ENCODE results near the gene KRTAP6-2. TPM values are rescaled to one million over a fixed set of nuclear protein-coding genes. Genes with fewer than 3 reads are reported as not detected.

The KRTAP6-2 gene
- polyA plus RNA-seq, 4 donors = not detected

DNA sequence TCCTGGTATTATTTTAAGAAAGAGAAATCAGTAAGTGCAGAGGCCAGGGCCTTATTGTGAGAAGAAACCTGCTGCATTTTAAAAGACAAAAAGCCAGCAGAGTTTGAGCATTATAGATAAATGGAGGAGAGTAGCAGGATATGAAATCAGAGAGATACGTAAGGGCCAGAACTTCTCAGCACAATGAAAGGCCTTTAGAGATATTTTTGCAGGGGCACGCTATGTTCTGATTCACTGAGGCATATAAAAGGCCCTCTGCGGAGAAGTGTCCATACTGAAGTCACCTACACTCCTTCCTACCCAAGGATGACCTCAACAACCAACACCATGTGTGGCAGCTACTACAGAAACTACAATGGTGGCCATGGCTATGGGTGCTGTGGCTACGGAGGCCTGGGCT lies 6.6 kb downstream of the KRTAP6-2 start, which contains the start of gene KRTAP6-3:
Gene KRTAP6-3 (plus strand): TSS at position 301 of the 400 bp plus-strand sequence. CDS start 6 bp downstream, at position 307.
- no peaks in the 10 kb centered on the region for H3K4me1 ChIP-seq (ENCODE audit: control insufficient read depth in 3 of 3, insufficient read depth in 2 of 3, low read depth in 1 of 3, low read length in 2 of 3)
- H3K4me3 ChIP-seq (ENCODE audit: low read depth in 1 of 3, low read length in 3 of 3) = no peak within 1 kb of the TSS
- H3K27me3 ChIP-seq (ENCODE audit: control insufficient read depth in 3 of 3, insufficient read depth in 3 of 3, low read length in 3 of 3) = no peaks in the 10 kb centered on the region
- H3K27ac ChIP-seq (ENCODE audit: low read depth in 1 of 3, low read length in 2 of 3) = no peak within 1 kb of the TSS
- DNase-seq = no peak
- H3K9me3 ChIP-seq (ENCODE audit: control insufficient read depth in 2 of 2, insufficient read depth in 1 of 2, low read depth in 1 of 2, low read length in 1 of 2) = peaks cover 0 to 2% of the 10 kb centered on the region in 2 donors
- no peak for FAIRE-seq
- no peaks in the 10 kb centered on the region for H3K36me3 ChIP-seq (ENCODE audit: control insufficient read depth in 3 of 3, insufficient read depth in 2 of 3, low read depth in 1 of 3, low read length in 3 of 3)
- WGBS, 3 donors = 91 to 97% (median 92%) methylated on average over 4 of the region's 4 CpGs

DNA sequence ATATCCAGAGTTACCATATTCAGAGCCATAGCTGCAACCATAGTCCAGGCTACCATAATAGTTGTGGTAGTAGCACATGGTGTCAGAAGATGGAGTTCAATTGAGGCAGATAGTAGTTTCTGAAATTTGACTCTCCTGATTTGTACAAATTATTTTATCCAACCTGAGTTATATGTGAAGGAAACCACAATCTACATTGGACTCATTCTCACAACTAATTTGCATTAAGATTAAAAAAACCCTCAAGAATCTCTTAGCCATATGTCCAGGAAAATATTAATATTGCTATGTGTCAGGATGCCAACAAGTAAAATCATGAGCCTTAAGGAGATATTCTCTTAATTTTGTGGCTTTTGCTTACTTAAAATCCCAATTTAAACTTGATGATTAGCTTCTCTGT lies 8.4 kb downstream of the KRTAP6-2 start, which contains the start of gene KRTAP22-2:
Gene KRTAP22-2 (minus strand): TSS at position 101 of the 400 bp plus-strand sequence.
- DNase-seq (no peak), FAIRE-seq (no peak)
- no peaks in the 10 kb centered on the region for H3K27me3 ChIP-seq (ENCODE audit: control insufficient read depth in 3 of 3, insufficient read depth in 3 of 3, low read length in 3 of 3)
- H3K27ac ChIP-seq (ENCODE audit: low read depth in 1 of 3, low read length in 2 of 3) = no peak within 1 kb of the TSS
- no peaks in the 10 kb centered on the region for H3K4me1 ChIP-seq (ENCODE audit: control insufficient read depth in 3 of 3, insufficient read depth in 2 of 3, low read depth in 1 of 3, low read length in 2 of 3)
- no peaks in the 10 kb centered on the region for H3K36me3 ChIP-seq (ENCODE audit: control insufficient read depth in 3 of 3, insufficient read depth in 2 of 3, low read depth in 1 of 3, low read length in 3 of 3)
- no peak within 1 kb of the TSS for H3K4me3 ChIP-seq (ENCODE audit: low read depth in 1 of 3, low read length in 3 of 3)
- peaks cover 0 to 2% of the 10 kb centered on the region in 2 donors for H3K9me3 ChIP-seq (ENCODE audit: control insufficient read depth in 2 of 2, insufficient read depth in 1 of 2, low read depth in 1 of 2, low read length in 1 of 2)

DNA sequence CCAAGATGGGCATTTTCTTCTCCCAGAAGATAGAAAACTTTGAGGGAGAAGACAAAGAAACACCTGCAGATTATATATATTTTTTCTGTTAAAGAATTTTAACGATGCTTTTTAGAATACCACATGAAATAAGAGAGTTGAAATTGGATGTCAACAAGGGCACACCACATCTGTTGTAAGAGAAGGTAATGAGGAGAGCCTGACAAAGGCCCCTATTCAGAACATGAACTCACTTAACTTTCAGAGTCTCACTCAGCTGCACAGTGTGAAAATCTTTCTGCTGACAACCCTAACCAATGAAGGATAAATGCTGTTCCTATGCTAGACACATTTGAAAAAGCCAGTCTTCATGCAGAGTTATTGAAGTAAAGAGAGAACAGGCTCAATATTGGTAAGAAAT lies 15.8 kb downstream of the KRTAP6-2 start:
- Histone ChIP-seq H3K4me3 (ENCODE audit: low read depth in 1 of 3, low read length in 3 of 3) (no peak overlapping the region), H3K27me3 (ENCODE audit: control insufficient read depth in 3 of 3, insufficient read depth in 3 of 3, low read length in 3 of 3) (no peaks in the 10 kb centered on the region), H3K27ac (ENCODE audit: low read depth in 1 of 3, low read length in 2 of 3) (no peak overlapping the region), H3K9me3 (ENCODE audit: control insufficient read depth in 2 of 2, insufficient read depth in 1 of 2, low read depth in 1 of 2, low read length in 1 of 2) (no peaks in the 10 kb centered on the region), H3K36me3 (ENCODE audit: control insufficient read depth in 3 of 3, insufficient read depth in 2 of 3, low read depth in 1 of 3, low read length in 3 of 3) (no peaks in the 10 kb centered on the region), H3K4me1 (ENCODE audit: control insufficient read depth in 3 of 3, insufficient read depth in 2 of 3, low read depth in 1 of 3, low read length in 2 of 3) (no peaks in the 10 kb centered on the region)
- WGBS, 3 donors = 77 to 88% (median 80%) methylated on average over 1 of the region's 1 CpG
- DNase-seq = no peak
- FAIRE-seq = no peak

DNA sequence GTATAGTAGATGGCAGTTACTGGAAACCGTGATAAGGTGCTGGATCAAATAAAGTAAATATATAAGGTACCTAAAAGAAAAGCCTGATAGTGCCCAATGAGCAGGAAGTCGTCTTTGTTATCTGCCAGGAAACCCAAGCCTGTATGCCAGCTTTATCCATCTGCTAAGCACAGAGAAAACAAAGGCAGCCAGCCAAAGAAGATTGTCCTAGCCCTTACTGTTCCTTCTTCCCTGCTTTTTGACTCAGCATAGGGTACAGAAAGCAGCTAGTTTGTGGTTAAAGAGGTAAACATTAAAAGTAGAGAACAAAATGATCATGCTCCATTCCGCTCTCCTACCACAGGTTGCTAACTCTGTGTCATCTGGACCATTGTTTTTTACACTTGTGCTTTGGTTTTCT lies 18.6 kb downstream of the KRTAP6-2 start:
- H3K9me3 ChIP-seq (ENCODE audit: control insufficient read depth in 2 of 2, insufficient read depth in 1 of 2, low read depth in 1 of 2, low read length in 1 of 2) = no peaks in the 10 kb centered on the region
- no peaks in the 10 kb centered on the region for H3K36me3 ChIP-seq (ENCODE audit: control insufficient read depth in 3 of 3, insufficient read depth in 2 of 3, low read depth in 1 of 3, low read length in 3 of 3)
- H3K4me3 ChIP-seq (ENCODE audit: low read depth in 1 of 3, low read length in 3 of 3) = no peak overlapping the region
- no peaks in the 10 kb centered on the region for H3K4me1 ChIP-seq (ENCODE audit: control insufficient read depth in 3 of 3, insufficient read depth in 2 of 3, low read depth in 1 of 3, low read length in 2 of 3)
- FAIRE-seq (no peak), DNase-seq (no peak)
- H3K27me3 ChIP-seq (ENCODE audit: control insufficient read depth in 3 of 3, insufficient read depth in 3 of 3, low read length in 3 of 3) = no peaks in the 10 kb centered on the region
- H3K27ac ChIP-seq (ENCODE audit: low read depth in 1 of 3, low read length in 2 of 3) = no peak overlapping the region
- 40 to 57% (median 41%) methylated on average over 3 of the region's 3 CpGs for WGBS, 3 donors

GRCh38 chr21:30579346-30579745 lies 19.4 kb downstream of the KRTAP6-2 start:
- H3K27ac ChIP-seq (ENCODE audit: low read depth in 1 of 3, low read length in 2 of 3) = no peak overlapping the region
- no peak for FAIRE-seq
- no peaks in the 10 kb centered on the region for H3K9me3 ChIP-seq (ENCODE audit: control insufficient read depth in 2 of 2, insufficient read depth in 1 of 2, low read depth in 1 of 2, low read length in 1 of 2)
- no peaks in the 10 kb centered on the region for H3K36me3 ChIP-seq (ENCODE audit: control insufficient read depth in 3 of 3, insufficient read depth in 2 of 3, low read depth in 1 of 3, low read length in 3 of 3)
- H3K4me1 ChIP-seq (ENCODE audit: control insufficient read depth in 3 of 3, insufficient read depth in 2 of 3, low read depth in 1 of 3, low read length in 2 of 3) = no peaks in the 10 kb centered on the region
- DNase-seq = no peak
- H3K4me3 ChIP-seq (ENCODE audit: low read depth in 1 of 3, low read length in 3 of 3) = no peak overlapping the region
- WGBS, 3 donors = 46 to 64% (median 60%) methylated on average over 1 of the region's 1 CpG
- H3K27me3 ChIP-seq (ENCODE audit: control insufficient read depth in 3 of 3, insufficient read depth in 3 of 3, low read length in 3 of 3) = no peaks in the 10 kb centered on the region

DNA sequence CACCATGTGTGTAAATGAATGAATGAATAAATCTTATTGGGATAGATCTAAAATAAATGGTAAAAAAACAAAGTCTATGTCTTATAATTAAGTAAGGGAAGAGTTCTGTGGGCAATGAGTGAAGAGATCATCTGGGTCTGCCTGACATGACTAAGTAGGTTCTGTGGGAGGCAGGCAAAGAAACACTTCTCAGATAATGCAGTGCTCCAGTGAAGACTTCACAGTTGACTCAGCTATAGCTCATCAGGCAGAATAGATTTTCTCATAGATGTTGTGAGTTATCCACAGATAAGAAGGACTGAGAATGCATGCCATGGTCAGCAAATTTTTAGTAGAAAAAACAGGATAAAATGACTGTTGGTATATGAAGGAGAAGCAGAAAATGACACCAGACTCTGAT lies 20.9 kb downstream of the KRTAP6-2 start:
- no peak overlapping the region for H3K27ac ChIP-seq (ENCODE audit: low read depth in 1 of 3, low read length in 2 of 3)
- no peak for FAIRE-seq
- no peaks in the 10 kb centered on the region for H3K36me3 ChIP-seq (ENCODE audit: control insufficient read depth in 3 of 3, insufficient read depth in 2 of 3, low read depth in 1 of 3, low read length in 3 of 3)
- H3K4me1 ChIP-seq (ENCODE audit: control insufficient read depth in 3 of 3, insufficient read depth in 2 of 3, low read depth in 1 of 3, low read length in 2 of 3) = no peaks in the 10 kb centered on the region
- H3K27me3 ChIP-seq (ENCODE audit: control insufficient read depth in 3 of 3, insufficient read depth in 3 of 3, low read length in 3 of 3) = no peaks in the 10 kb centered on the region
- no peaks in the 10 kb centered on the region for H3K9me3 ChIP-seq (ENCODE audit: control insufficient read depth in 2 of 2, insufficient read depth in 1 of 2, low read depth in 1 of 2, low read length in 1 of 2)
- no peak for DNase-seq
- no peak overlapping the region for H3K4me3 ChIP-seq (ENCODE audit: low read depth in 1 of 3, low read length in 3 of 3)

GRCh38 chr21:30567617-30568016 lies 31.1 kb downstream of the KRTAP6-2 start:
- Histone ChIP-seq H3K9me3 (ENCODE audit: control insufficient read depth in 2 of 2, insufficient read depth in 1 of 2, low read depth in 1 of 2, low read length in 1 of 2) (no peaks in the 10 kb centered on the region), H3K27ac (ENCODE audit: low read depth in 1 of 3, low read length in 2 of 3) (no peak overlapping the region), H3K36me3 (ENCODE audit: control insufficient read depth in 3 of 3, insufficient read depth in 2 of 3, low read depth in 1 of 3, low read length in 3 of 3) (no peaks in the 10 kb centered on the region), H3K4me3 (ENCODE audit: low read depth in 1 of 3, low read length in 3 of 3) (no peak overlapping the region), H3K27me3 (ENCODE audit: control insufficient read depth in 3 of 3, insufficient read depth in 3 of 3, low read length in 3 of 3) (no peaks in the 10 kb centered on the region), H3K4me1 (ENCODE audit: control insufficient read depth in 3 of 3, insufficient read depth in 2 of 3, low read depth in 1 of 3, low read length in 2 of 3) (no peaks in the 10 kb centered on the region)
- FAIRE-seq (no peak), DNase-seq (no peak)

- Histone ChIP-seq H3K36me3 (ENCODE audit: control insufficient read depth in 3 of 3, insufficient read depth in 2 of 3, low read depth in 1 of 3, low read length in 3 of 3) (no peaks in the 10 kb centered on the region), H3K4me1 (ENCODE audit: control insufficient read depth in 3 of 3, insufficient read depth in 2 of 3, low read depth in 1 of 3, low read length in 2 of 3) (no peaks in the 10 kb centered on the region), H3K4me3 (ENCODE audit: low read depth in 1 of 3, low read length in 3 of 3) (no peak overlapping the region), H3K27me3 (ENCODE audit: control insufficient read depth in 3 of 3, insufficient read depth in 3 of 3, low read length in 3 of 3) (no peaks in the 10 kb centered on the region), H3K9me3 (ENCODE audit: control insufficient read depth in 2 of 2, insufficient read depth in 1 of 2, low read depth in 1 of 2, low read length in 1 of 2) (no peaks in the 10 kb centered on the region), H3K27ac (ENCODE audit: low read depth in 1 of 3, low read length in 2 of 3) (no peak overlapping the region)
- WGBS, 3 donors = 79 to 86% (median 81%) methylated on average over 2 of the region's 2 CpGs
- DNase-seq = no peak
- FAIRE-seq = no peak
Measured at GRCh38 chr21:30563630-30564029, 35.1 kb downstream of the KRTAP6-2 start.

GRCh38 chr21:30563072-30563471 lies 35.6 kb downstream of the KRTAP6-2 start:
- H3K4me1 ChIP-seq (ENCODE audit: control insufficient read depth in 3 of 3, insufficient read depth in 2 of 3, low read depth in 1 of 3, low read length in 2 of 3) = no peaks in the 10 kb centered on the region
- no peak overlapping the region for H3K4me3 ChIP-seq (ENCODE audit: low read depth in 1 of 3, low read length in 3 of 3)
- H3K9me3 ChIP-seq (ENCODE audit: control insufficient read depth in 2 of 2, insufficient read depth in 1 of 2, low read depth in 1 of 2, low read length in 1 of 2) = no peaks in the 10 kb centered on the region
- no peak overlapping the region for H3K27ac ChIP-seq (ENCODE audit: low read depth in 1 of 3, low read length in 2 of 3)
- H3K36me3 ChIP-seq (ENCODE audit: control insufficient read depth in 3 of 3, insufficient read depth in 2 of 3, low read depth in 1 of 3, low read length in 3 of 3) = no peaks in the 10 kb centered on the region
- H3K27me3 ChIP-seq (ENCODE audit: control insufficient read depth in 3 of 3, insufficient read depth in 3 of 3, low read length in 3 of 3) = no peaks in the 10 kb centered on the region
- DNase-seq (no peak), FAIRE-seq (no peak)
- WGBS, 3 donors = 56 to 77% (median 62%) methylated on average over 6 of the region's 6 CpGs

Data from small intestine (tissue), 7 donors.